ENCODE measurements around the gene LINS1. TPM values are rescaled to one million over a fixed set of nuclear protein-coding genes. Genes with fewer than 3 reads are reported as not detected.

LINS1 gene
- total and polyA plus RNA-seq, 2 of the 8 experiments (the other 6 are each of a cell fraction or from before 2014, with no cell fraction given): 4.2 to 8.1 TPM

- Histone ChIP-seq H3K9ac (replicated peaks in 1 of 4; ENCODE audit: extremely low read depth in 1 of 4, low read depth in 3 of 4, low read length in 3 of 4) (no peak overlapping the region), H3K79me1 (ENCODE audit: low read depth, low read length) (no peaks in the 10 kb centered on the region), H4K5ac (ENCODE audit: insufficient read length, low read depth, low read length) (no peak overlapping the region), H3K9me3 (ENCODE audit: insufficient read depth in 2 of 2, low read depth in 1 of 2, low read length in 1 of 2) (peaks cover 45 to 55% of the 10 kb centered on the region in 2 experiments; a peak in 3 of 4 replicates), H3K14ac (ENCODE audit: insufficient read length) (no peak overlapping the region), H4K8ac (ENCODE audit: extremely low read depth, insufficient read depth, low read length) (no peak overlapping the region), H2BK20ac (ENCODE audit: low read length) (no peak overlapping the region), H3K56ac (replicated peaks; ENCODE audit: insufficient read length, low read depth, low read length) (no peak overlapping the region), H3K79me2 (ENCODE audit: control insufficient read depth in 1 of 2, insufficient read depth in 2 of 2, low read length in 2 of 2) (no peaks in the 10 kb centered on the region), H3K23me2 (ENCODE audit: low read depth, low read length) (no peaks in the 10 kb centered on the region), H2BK12ac (ENCODE audit: low read depth, low read length) (no peak overlapping the region), H2BK15ac (ENCODE audit: low read length) (no peak overlapping the region), H4K20me1 (replicated peaks in 1 of 2; ENCODE audit: control insufficient read depth in 1 of 2, insufficient read depth in 2 of 2, low read length in 2 of 2) (no peaks in the 10 kb centered on the region), H3K27ac (ENCODE audit: low read depth, low read length) (no peak overlapping the region), H3K18ac (ENCODE audit: extremely low read depth, low read length) (no peak overlapping the region), H3K4ac (replicated peaks; ENCODE audit: insufficient read length, low read depth, low read length) (no peak overlapping the region), H3K4me2 (ENCODE audit: insufficient read depth in 1 of 2, low read depth in 2 of 2, low read length in 2 of 2) (no peak overlapping the region), H2BK5ac (ENCODE audit: low read depth, low read length) (no peak overlapping the region), H4K91ac (replicated peaks; ENCODE audit: insufficient read length, low read length) (no peak overlapping the region), H3K4me1 (replicated peaks in 1 of 4; ENCODE audit: control insufficient read depth in 3 of 4, insufficient read depth in 4 of 4, low read length in 3 of 4) (no peaks in the 10 kb centered on the region), H3K23ac (ENCODE audit: insufficient read length) (no peak overlapping the region), H3K36me3 (ENCODE audit: control insufficient read depth in 2 of 4, insufficient read depth in 4 of 4, low read length in 3 of 4) (no peaks in the 10 kb centered on the region), H2AK5ac (ENCODE audit: low read depth, low read length) (no peak overlapping the region), H3K4me3 (ENCODE audit: extremely low read depth in 1 of 4, insufficient read depth in 2 of 4, low read depth in 3 of 4, low read length in 4 of 4) (no peak overlapping the region), H2AFZ (ENCODE audit: low read length) (no peak overlapping the region), H3K27me3 (replicated peaks in 1 of 4; ENCODE audit: control insufficient read depth in 3 of 4, extremely low read depth in 1 of 4, insufficient read depth in 3 of 4, low read length in 3 of 4) (no peaks in the 10 kb centered on the region), H2BK120ac (replicated peaks; ENCODE audit: low read depth, low read length) (no peak overlapping the region)
- WGBS, 2 experiments (ENCODE audit: extremely low coverage in 1 of 2, insufficient coverage in 1 of 2, insufficient read length in 1 of 2, insufficient replicate concordance in 2 of 2, low coverage in 1 of 2, low lambda C conversion rate in 2 of 2, missing lambda C conversion rate in 1 of 2): 14% methylated on average over 2 of the region's 2 CpGs; no CpG with 5 or more reads in 1 of the 2 experiments
- no peak for FAIRE-seq
- ChIA-PET POLR2A (ENCODE audit: partially characterized antibody) (no interaction called here), CTCF (ENCODE audit: partially characterized antibody) (interaction anchor here (1.3 kb wide), 1 partner anchor 187 kb away, joined by 4 read pairs; no protein-coding TSS in a partner anchor)
- DNase-seq (ENCODE audit: low read depth in 1 of 2, low spot score in 2 of 2): no peak
- TF ChIP-seq TAF7 (optimal IDR thresholded peaks at IDR 0.05; ENCODE audit: borderline replicate concordance, low read depth, low read length) (no peak), SP1 (IDR thresholded peaks at IDR 0.05; ENCODE audit: low read depth, low read length) (no peak), SP4 (IDR thresholded peaks at IDR 0.05; ENCODE audit: low read length) (no peak), EZH2 (IDR thresholded peaks at IDR 0.05; ENCODE audit: low read depth, low read length, severe bottlenecking) (no peak), RAD21 (IDR thresholded peaks at IDR 0.05 in 1 of 2, conservative IDR thresholded peaks at IDR 0.05 in 1 of 2; ENCODE audit: low read depth in 2 of 2, low read length in 2 of 2) (no peak), POLR2A (IDR thresholded peaks at IDR 0.05; ENCODE audit: control extremely low read depth in 1 of 2, low read depth in 2 of 2, low read length in 2 of 2) (no peak), CHD2 (IDR thresholded peaks at IDR 0.05; ENCODE audit: low read length) (no peak), CEBPB (IDR thresholded peaks at IDR 0.05; ENCODE audit: low read depth, low read length) (no peak), NANOG (IDR thresholded peaks at IDR 0.05; ENCODE audit: insufficient read depth, low read depth, low read length, poor library complexity, severe bottlenecking) (no peak), CREB1 (IDR thresholded peaks at IDR 0.05) (no peak), CHD1 (IDR thresholded peaks at IDR 0.05; ENCODE audit: low read depth, low read length) (no peak), KDM4A (IDR thresholded peaks at IDR 0.05; ENCODE audit: low read depth, low read length, severe bottlenecking) (no peak), RNF2 (IDR thresholded peaks at IDR 0.05; ENCODE audit: borderline replicate concordance, low read depth, low read length, missing control alignments, poor library complexity, severe bottlenecking) (no peak), ASH2L (IDR thresholded peaks at IDR 0.05; ENCODE audit: low read length) (no peak), KDM1A (IDR thresholded peaks at IDR 0.05; ENCODE audit: borderline replicate concordance, low read length) (no peak)
Measured at GRCh38 chr15:100537331-100537730, 64.7 kb downstream of the LINS1 start.

All from H1 (cell line).